Neuronal stem cell (in vitro differentiated cells): Measurements from ENCODE around the gene CARM1. TPM values are rescaled to one million over a fixed set of nuclear protein-coding genes. Genes with fewer than 3 reads are reported as not detected.
A peak's percentile ranks its signal among the peaks of the same experiment; 100 is the strongest.

Experiments used
- DNase-seq: peaks from one replicate; pipeline ENCODE4 v3.0.0-alpha.2; 2013; ENCODE audit warnings: low spot score
- H2AFZ ChIP-seq: one replicate; pipeline ENCODE4 v1.6.1; 2013; ENCODE audit warnings: mild to moderate bottlenecking, low read length, inconsistent platforms
- H2AK5ac ChIP-seq: 2 replicates; pipeline ENCODE4 v1.6.1; 2013; ENCODE audit warnings: low read depth, mild to moderate bottlenecking, inconsistent platforms, low read length, moderate library complexity, mixed read lengths
- H2BK120ac ChIP-seq: 2 replicates; pipeline ENCODE4 v1.6.1; 2013; ENCODE audit warnings: low read depth, mild to moderate bottlenecking, inconsistent platforms, low read length, moderate library complexity, mixed read lengths
- H2BK12ac ChIP-seq: one replicate; pipeline ENCODE4 v1.6.1; 2013; ENCODE audit warnings: low read length, inconsistent platforms
- H2BK15ac ChIP-seq: 2 replicates; pipeline ENCODE4 v1.6.1; 2013; ENCODE audit warnings: mild to moderate bottlenecking, low read length, inconsistent platforms, mixed read lengths
- H2BK5ac ChIP-seq: one replicate; pipeline ENCODE4 v1.6.1; 2013; ENCODE audit warnings: inconsistent platforms, mild to moderate bottlenecking, low read length, moderate library complexity
- H3K14ac ChIP-seq: one replicate; pipeline ENCODE4 v1.6.1; 2013; ENCODE audit warnings: low read length, inconsistent platforms
- H3K18ac ChIP-seq: 2 replicates; pipeline ENCODE4 v1.6.1; 2013; ENCODE audit warnings: low read length, inconsistent platforms
- H3K23ac ChIP-seq: 2 replicates; pipeline ENCODE4 v1.6.1; 2013; ENCODE audit warnings: low read depth, mild to moderate bottlenecking, mixed read lengths, low read length, inconsistent platforms; ENCODE audit not compliant: poor library complexity
- H3K27ac ChIP-seq: replicated peaks from 3 replicates; pipeline ENCODE4 v1.5.1; 2013; ENCODE audit warnings: low read length, inconsistent platforms
- H3K27me3 ChIP-seq, 3 experiments: 2 replicates each; pipeline ENCODE4 v1.6.1; 2013; ENCODE audit warnings: low read length in 3 of 3, mild to moderate bottlenecking in 2 of 3, inconsistent platforms in 1 of 3, low read depth in 1 of 3, mixed read lengths in 1 of 3, moderate library complexity in 1 of 3; ENCODE audit not compliant: control insufficient read depth in 3 of 3, insufficient read depth in 3 of 3
- H3K36me3 ChIP-seq, 2 donors: replicated peaks in 1 of 2; 2 replicates each; pipeline ENCODE4 v1.6.1; 2013; ENCODE audit warnings: low read length in 2 of 2; ENCODE audit not compliant: control insufficient read depth in 2 of 2, insufficient read depth in 2 of 2
- H3K4ac ChIP-seq: 2 replicates; pipeline ENCODE4 v1.6.1; 2013; ENCODE audit warnings: inconsistent platforms, mild to moderate bottlenecking, low read length, moderate library complexity
- H3K4me1 ChIP-seq, 2 donors: 1 replicate in 1 of 2; 2 replicates in 1 of 2; pipeline ENCODE4 v1.6.1; 2013; ENCODE audit warnings: low read length in 2 of 2, low read depth in 1 of 2; ENCODE audit not compliant: control insufficient read depth in 2 of 2, insufficient read depth in 1 of 2
- H3K4me2 ChIP-seq: one replicate; pipeline ENCODE4 v1.6.1; 2013; ENCODE audit warnings: mild to moderate bottlenecking, low read length, inconsistent platforms; ENCODE audit not compliant: insufficient read depth, poor library complexity, severe bottlenecking
- H3K4me3 ChIP-seq, 2 donors: 2 replicates each; pipeline ENCODE4 v1.5.1; 2013; ENCODE audit warnings: low read length in 2 of 2, mild to moderate bottlenecking in 2 of 2, inconsistent platforms in 1 of 2, moderate library complexity in 1 of 2
- H3K79me1 ChIP-seq: one replicate; pipeline ENCODE4 v1.6.1; 2013; ENCODE audit warnings: low read depth, mild to moderate bottlenecking, inconsistent platforms, low read length, moderate library complexity
- H3K9ac ChIP-seq: one replicate; pipeline ENCODE4 v1.6.1; 2013; ENCODE audit warnings: mild to moderate bottlenecking, low read depth, low read length, inconsistent platforms; ENCODE audit not compliant: poor library complexity
- H3K9me3 ChIP-seq, 2 donors: replicated peaks in 1 of 2; 2 replicates each; pipeline versions ENCODE3 to v1.6.1; 2013; ENCODE audit warnings: low read length in 2 of 2, mild to moderate bottlenecking in 2 of 2, inconsistent platforms in 1 of 2, low read depth in 1 of 2, mixed read lengths in 1 of 2, moderate library complexity in 1 of 2; ENCODE audit not compliant: control insufficient read depth in 2 of 2, insufficient read depth in 1 of 2
- H4K8ac ChIP-seq: one replicate; pipeline ENCODE4 v1.6.1; 2013; ENCODE audit warnings: low read depth, mild to moderate bottlenecking, inconsistent platforms, low read length, moderate library complexity
- H4K91ac ChIP-seq: one replicate; pipeline ENCODE4 v1.6.1; 2013; ENCODE audit warnings: low read length, low read depth, mild to moderate bottlenecking, inconsistent platforms; ENCODE audit not compliant: poor library complexity
- WGBS, 2 donors: extraction: QIAGEN DNeasy Blood & Tissue Kit; methylation state at CpG; one replicate each; pipeline ENCODE4 v1.1.7; 2013; ENCODE audit warnings: missing lambda C conversion rate in 2 of 2, mixed read lengths in 1 of 2; ENCODE audit not compliant: insufficient read length in 2 of 2, insufficient replicate concordance in 1 of 2; ENCODE audit errors: extremely low coverage in 2 of 2; 5-methylcytosine and 5-hydroxymethylcytosine counted together
- polyA plus RNA-seq, 2 experiments: library from polyadenylated mRNA; stranded (reverse); fragments of 200-250 nt; gene quantifications; one replicate each; pipeline ENCODE4 v1.2.3, GENCODE V29; 2013

The CARM1 gene
- 119 TPM for polyA plus RNA-seq (2013, experiment 1 of 2)
- polyA plus RNA-seq (2013, experiment 2 of 2): 114 TPM

GRCh38 chr19:10870955-10871603 lies at the start of gene CARM1:
CARM1 (plus strand) TSS chr19:10871553; CDS start chr19:10871703, 150 bp downstream.
- H3K4me2 ChIP-seq: peak within 1 kb of the TSS; percentile 87
- H4K91ac ChIP-seq: peak within 1 kb of the TSS; percentile 85
- no peak within 1 kb of the TSS for H3K4ac ChIP-seq
- peaks cover 5% of the 10 kb centered on the region for H3K79me1 ChIP-seq
- WGBS, 2 donors: no CpG with 5 or more reads among the region's 99 CpGs
- peaks cover 0 to 15% of the 10 kb centered on the region in 2 donors for H3K36me3 ChIP-seq
- peak within 1 kb of the TSS; percentile 98 to 99 for H3K4me3 ChIP-seq
- H3K14ac ChIP-seq: peak within 1 kb of the TSS; percentile 56
- H3K9me3 ChIP-seq: no peaks in the 10 kb centered on the region
- peak within 1 kb of the TSS; percentile 94 for H2AK5ac ChIP-seq
- peak within 1 kb of the TSS; percentile 94 for H2AFZ ChIP-seq
- H3K27ac ChIP-seq: peak within 1 kb of the TSS; percentile 99
- peak; percentile 99 for DNase-seq
- H3K9ac ChIP-seq: peak within 1 kb of the TSS; percentile 99
- peak within 1 kb of the TSS; percentile 98 for H3K18ac ChIP-seq
- H4K8ac ChIP-seq: no peak within 1 kb of the TSS
- peak within 1 kb of the TSS; percentile 81 for H2BK15ac ChIP-seq
- peak within 1 kb of the TSS; percentile 93 for H2BK5ac ChIP-seq
- H2BK120ac ChIP-seq: no peak within 1 kb of the TSS
- peaks cover 4 to 8% of the 10 kb centered on the region in 2 donors for H3K4me1 ChIP-seq
- H2BK12ac ChIP-seq: peak within 1 kb of the TSS; percentile 30
- H3K27me3 ChIP-seq: no peaks in the 10 kb centered on the region
- peak within 1 kb of the TSS; percentile 85 for H3K23ac ChIP-seq

- no peak overlapping the region for H3K14ac ChIP-seq
- H4K8ac ChIP-seq: no peak overlapping the region
- no peak overlapping the region for H3K4ac ChIP-seq
- no peak overlapping the region for H2BK120ac ChIP-seq
- no CpG with 5 or more reads among the region's 12 CpGs for WGBS, 2 donors
- no peak overlapping the region for H3K18ac ChIP-seq
- H3K79me1 ChIP-seq: peaks cover 1% of the 10 kb centered on the region
- no peak overlapping the region for H3K4me2 ChIP-seq
- peaks cover 38 to 76% of the 10 kb centered on the region in 2 donors for H3K36me3 ChIP-seq
- H2BK5ac ChIP-seq: no peak overlapping the region
- no peak overlapping the region for H2BK12ac ChIP-seq
- no peak overlapping the region for H2AK5ac ChIP-seq
- no peak overlapping the region for H3K23ac ChIP-seq
- no peak overlapping the region for H2BK15ac ChIP-seq
- H3K9me3 ChIP-seq: no peaks in the 10 kb centered on the region
- no peak overlapping the region for H2AFZ ChIP-seq
- no peaks in the 10 kb centered on the region for H3K4me1 ChIP-seq
- no peak overlapping the region for H4K91ac ChIP-seq
- no peak for DNase-seq
- no peak overlapping the region for H3K9ac ChIP-seq
- no peak overlapping the region for H3K27ac ChIP-seq
- H3K27me3 ChIP-seq: no peaks in the 10 kb centered on the region
- no peak overlapping the region for H3K4me3 ChIP-seq
Observed at GRCh38 chr19:10823690-10824089, 47.7 kb upstream of the CARM1 start.

GRCh38 chr19:10826231-10826630 lies 45.1 kb upstream of the CARM1 start:
- no peak overlapping the region for H2AFZ ChIP-seq
- no CpG with 5 or more reads among the region's 7 CpGs for WGBS, 2 donors
- H2BK120ac ChIP-seq: no peak overlapping the region
- H3K4me3 ChIP-seq: no peak overlapping the region
- H2AK5ac ChIP-seq: no peak overlapping the region
- no peak overlapping the region for H2BK15ac ChIP-seq
- H3K27me3 ChIP-seq: no peaks in the 10 kb centered on the region
- no peaks in the 10 kb centered on the region for H3K9me3 ChIP-seq
- no peak for DNase-seq
- peaks cover 1% of the 10 kb centered on the region for H3K79me1 ChIP-seq
- H3K14ac ChIP-seq: no peak overlapping the region
- no peak overlapping the region for H3K27ac ChIP-seq
- no peak overlapping the region for H2BK12ac ChIP-seq
- H3K9ac ChIP-seq: no peak overlapping the region
- H3K4me1 ChIP-seq: peaks cover 0 to 6% of the 10 kb centered on the region in 2 donors
- H3K23ac ChIP-seq: no peak overlapping the region
- H4K91ac ChIP-seq: no peak overlapping the region
- H2BK5ac ChIP-seq: no peak overlapping the region
- no peak overlapping the region for H3K4ac ChIP-seq
- no peak overlapping the region for H3K4me2 ChIP-seq
- no peak overlapping the region for H4K8ac ChIP-seq
- H3K36me3 ChIP-seq: peaks cover 30 to 72% of the 10 kb centered on the region in 2 donors
- H3K18ac ChIP-seq: no peak overlapping the region

- no peak overlapping the region for H3K4ac ChIP-seq
- no peaks in the 10 kb centered on the region for H3K79me1 ChIP-seq
- no peak overlapping the region for H2BK12ac ChIP-seq
- H3K4me1 ChIP-seq: peaks cover 0 to 6% of the 10 kb centered on the region in 2 donors
- no peaks in the 10 kb centered on the region for H3K9me3 ChIP-seq
- no peak overlapping the region for H3K18ac ChIP-seq
- H3K4me2 ChIP-seq: no peak overlapping the region
- H2BK120ac ChIP-seq: no peak overlapping the region
- H2AFZ ChIP-seq: no peak overlapping the region
- no peak overlapping the region for H3K23ac ChIP-seq
- no peaks in the 10 kb centered on the region for H3K27me3 ChIP-seq
- H3K4me3 ChIP-seq: no peak overlapping the region
- no peak overlapping the region for H2BK15ac ChIP-seq
- H3K36me3 ChIP-seq: peaks cover 32 to 71% of the 10 kb centered on the region in 2 donors
- no peak overlapping the region for H4K8ac ChIP-seq
- no peak overlapping the region for H3K14ac ChIP-seq
- H2BK5ac ChIP-seq: no peak overlapping the region
- H3K27ac ChIP-seq: no peak overlapping the region
- WGBS, 2 donors: no CpG with 5 or more reads among the region's 6 CpGs
- H3K9ac ChIP-seq: no peak overlapping the region
- no peak overlapping the region for H4K91ac ChIP-seq
- no peak for DNase-seq
- H2AK5ac ChIP-seq: no peak overlapping the region
Observed at GRCh38 chr19:10826846-10827245, 44.5 kb upstream of the CARM1 start.
